NCI-H82 treated with DMSO at 0.1 percent for 48 hours (cell line): ENCODE data around the gene SUPT4H1.

Experiments
- DNase-seq: peaks from one replicate; lab custom pipeline; 2025; ENCODE audit not compliant: unreplicated experiment; lab: John Stamatoyannopoulos, UW

SUPT4H1 gene

DNA sequence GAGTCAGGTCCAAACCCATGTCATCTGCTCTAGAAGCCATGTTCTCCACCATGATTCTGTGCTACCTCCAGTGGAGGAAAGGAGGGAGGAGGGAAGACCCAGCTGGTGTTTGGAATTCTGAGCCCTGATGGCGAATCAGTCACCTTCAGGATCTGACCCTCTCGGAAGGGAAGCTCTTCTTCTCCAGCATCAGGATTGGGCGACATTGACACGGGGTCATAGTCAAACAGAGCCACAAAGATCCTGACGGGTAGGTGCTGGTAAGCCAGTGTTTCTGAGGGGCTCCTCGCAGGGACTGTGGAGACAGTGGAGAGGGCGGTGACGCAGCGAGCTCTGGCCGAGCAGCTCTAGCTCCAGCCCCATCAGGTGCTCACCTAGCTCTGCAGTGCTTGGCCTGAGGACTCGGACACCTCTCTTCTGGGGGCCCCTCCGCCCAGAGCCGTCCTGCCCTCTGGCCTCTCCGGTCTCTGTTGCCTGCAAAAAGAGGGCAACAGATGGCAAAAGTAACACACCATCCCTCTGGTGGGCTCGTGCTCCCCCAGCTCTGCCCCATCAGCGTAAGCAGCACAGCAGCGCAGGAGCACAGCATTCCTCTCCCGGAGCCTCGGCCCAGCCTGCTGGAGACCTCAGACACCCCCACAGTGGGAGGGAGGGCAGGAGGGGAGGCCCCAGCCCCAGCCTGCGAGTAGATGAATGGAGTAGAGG lies 44.4 kb downstream of the SUPT4H1 start:
- no peak for DNase-seq

DNA sequence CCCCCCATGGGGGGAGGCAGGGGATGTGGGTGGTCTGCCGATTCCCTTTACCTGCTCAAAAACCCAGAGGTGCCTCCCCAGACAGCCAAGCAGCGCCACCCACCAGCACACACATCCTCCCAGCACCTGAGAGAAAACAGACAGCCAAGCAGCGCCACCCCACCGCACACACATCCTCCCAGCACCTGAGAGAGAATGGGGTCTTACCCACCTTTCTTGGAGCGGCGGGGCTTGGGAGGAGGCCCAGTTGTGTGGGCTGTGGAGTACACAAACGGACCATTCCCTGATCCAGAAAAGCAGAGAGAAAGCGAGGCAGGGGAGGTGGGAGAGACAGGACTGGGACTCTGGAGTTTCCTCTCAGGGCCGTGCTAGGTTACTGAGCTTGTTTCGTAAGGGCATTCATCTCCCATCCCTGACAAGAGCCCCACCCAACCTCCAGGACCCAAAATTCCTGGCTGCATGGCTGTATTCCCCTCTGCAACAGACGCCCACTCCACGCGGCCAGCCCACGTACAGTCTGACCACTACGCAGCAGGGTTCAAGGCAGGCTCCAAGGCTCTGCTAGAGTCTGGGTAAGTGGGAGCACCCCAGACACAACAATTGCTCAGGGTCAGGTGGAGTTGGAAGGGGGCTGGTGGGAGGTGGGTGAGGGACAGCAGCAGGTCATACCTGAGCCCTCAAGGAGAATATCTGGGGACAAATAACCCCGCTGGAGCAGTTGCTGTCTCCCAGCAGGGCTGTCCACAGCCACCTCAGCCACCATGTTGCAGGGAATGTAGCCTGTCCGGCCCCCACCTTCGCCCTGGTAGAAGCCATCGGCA lies 45.7 kb downstream of the SUPT4H1 start:
- DNase-seq = no peak

DNA sequence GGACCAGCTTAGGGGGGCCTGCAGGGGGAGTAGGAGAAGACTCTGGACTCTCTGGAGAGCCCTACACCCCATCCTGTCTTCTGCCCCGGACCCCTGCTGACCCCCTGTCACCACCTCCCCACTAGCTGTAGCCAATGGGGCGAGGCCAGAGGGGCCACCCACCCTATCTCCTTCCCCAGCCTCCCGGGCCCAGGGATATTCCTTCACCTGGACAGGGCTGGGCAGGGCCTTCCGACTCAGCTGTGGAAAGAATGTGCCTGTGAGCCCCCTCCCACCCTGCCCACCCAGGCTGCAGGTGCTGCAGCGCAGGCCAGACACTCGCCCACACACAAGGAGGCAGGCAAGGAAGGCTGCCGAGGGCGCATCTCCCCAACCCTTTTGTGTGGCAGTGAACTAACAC lies 46.4 kb downstream of the SUPT4H1 start:
- no peak for DNase-seq

DNA sequence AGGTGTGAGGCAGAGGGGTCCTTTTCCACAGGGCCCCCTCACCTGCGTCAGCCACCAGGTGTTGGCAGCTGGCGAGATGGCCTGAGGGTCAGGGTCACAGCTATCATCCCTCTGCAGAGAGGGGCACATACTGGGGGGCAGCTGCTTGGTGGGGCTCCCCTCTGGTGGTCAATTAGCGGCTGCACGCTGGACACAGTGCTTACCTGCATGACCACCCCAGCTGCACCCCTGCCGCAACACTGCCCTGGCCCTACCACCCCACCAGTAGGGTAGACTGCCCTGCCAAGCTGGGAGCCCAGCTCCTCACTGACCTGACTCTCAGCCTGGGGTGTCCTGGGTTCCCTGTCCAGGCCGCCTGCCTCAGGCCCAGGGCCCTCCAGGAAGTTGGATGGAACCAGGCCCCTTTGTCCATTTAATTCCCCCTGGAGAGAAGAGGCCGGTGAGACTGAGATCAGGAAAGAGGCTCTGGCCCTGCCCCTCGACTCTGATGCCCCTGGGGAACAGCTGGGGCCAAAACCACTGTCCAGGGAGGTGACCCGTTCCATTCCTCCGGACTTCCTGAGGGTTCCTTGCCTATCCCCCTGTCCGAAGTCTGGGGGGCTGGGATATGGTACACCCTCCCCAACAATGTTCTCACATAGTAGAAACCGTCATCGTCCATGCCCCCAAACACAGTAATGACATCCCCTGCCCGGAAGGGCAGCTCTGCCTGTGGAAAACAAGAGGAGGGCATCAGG lies 47.1 kb downstream of the SUPT4H1 start:
- DNase-seq = no peak

DNA sequence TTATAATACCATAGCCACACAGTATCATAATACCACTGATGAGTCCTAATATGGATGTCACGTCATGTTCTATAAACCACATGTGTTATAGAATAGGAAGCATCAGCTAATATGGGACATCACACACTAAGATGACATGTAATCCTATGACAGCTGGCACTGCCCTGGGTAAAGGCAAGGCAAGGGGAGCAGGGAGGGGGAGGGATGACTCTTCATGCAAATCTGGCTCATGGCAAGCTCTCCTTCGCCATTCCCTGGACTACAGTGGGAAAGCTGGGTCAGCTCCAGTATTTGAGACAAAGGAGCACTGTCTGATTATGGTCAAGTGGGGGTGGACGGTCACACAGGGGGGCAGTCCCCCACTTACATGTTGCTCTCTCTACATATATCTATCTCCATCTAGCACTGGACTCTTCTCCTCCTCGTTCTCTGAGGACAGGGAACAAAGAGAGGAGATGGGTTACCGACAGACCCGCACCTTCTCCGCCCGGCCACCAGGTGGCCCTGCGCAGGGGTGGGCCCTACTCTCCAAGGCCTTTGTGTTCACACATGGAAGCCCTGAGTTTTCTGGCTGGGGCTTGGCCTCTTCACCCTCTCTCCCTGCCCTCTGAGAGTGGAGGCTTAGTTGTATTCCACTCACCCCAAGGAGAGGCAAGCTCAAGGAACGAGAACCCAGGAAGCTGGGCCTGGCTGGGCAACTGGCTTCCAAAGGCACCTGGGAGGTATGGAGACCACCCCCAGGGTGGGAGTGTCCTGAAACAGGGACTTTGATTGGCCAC lies 47.8 kb downstream of the SUPT4H1 start:
- peak; percentile 58 for DNase-seq

- no peak for DNase-seq
Measured at GRCh38 chr17:58302919-58303585, 48.9 kb downstream of the SUPT4H1 start.

DNA sequence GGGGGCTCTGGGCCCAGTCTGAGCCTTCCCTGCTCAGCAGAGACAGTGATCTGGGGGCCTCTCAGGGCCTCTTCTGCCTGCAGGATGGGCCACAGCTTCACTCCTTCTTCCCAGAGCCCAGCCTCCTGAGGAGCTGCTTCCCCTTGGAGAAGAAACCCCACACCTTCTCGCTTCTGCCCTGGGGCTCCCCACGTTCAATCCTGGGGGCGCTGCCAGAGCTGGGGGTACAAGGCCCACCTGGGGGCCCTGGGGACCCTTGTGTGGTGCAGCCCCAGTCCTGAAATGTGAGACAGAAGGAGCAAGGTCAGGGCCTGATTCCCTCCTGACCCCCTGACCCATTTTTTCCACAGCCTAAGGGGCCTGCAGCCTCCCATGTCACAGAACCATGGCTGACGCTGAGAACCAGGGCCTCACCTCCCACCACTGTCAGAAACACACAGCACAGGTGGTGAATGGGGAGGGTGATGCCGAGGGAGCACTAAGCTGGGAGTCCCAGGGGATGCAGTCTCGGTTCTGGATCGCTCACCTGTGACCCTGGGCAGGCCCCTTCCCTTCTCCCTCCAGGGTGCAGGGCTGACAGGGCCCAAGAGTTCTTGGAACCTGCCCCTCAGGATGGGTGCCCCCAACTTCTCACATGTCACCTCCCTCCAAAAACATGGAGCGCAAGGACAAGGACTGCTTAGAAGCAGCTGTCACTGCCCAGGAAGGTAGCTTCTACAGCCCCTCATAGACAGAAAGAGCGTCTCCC lies 49.7 kb downstream of the SUPT4H1 start:
- no peak for DNase-seq

DNA sequence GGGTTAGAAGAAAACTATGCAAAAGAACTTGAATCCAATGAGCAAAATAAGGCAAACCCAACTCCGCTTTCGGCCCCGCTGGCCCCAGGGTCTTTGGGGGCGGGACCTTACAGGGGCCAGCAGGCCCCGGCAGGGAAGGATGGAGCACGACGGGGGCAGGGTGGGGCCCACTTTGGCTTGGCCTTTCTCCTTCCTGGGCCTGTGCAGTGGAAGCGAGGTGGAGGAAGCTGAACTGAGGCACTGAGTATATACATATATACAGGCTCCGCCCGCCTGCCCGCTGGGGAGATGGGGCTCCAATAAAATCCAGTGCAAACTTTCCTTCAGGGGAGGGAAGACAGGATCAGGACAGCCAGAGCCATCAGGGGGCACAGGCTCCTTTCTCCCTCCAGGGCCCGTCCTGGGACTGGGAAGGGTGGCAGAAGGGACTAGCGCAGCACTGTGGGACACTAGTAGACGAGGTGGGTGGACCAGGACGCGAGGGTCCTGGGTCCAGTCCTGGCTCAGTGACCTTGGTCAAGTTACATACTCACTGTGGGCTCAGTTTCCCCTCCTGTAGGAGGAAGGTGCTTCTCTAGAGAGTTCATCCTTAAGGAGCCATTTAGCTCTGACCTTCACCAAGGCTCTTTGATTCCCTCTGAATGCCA lies 50.4 kb downstream of the SUPT4H1 start:
- DNase-seq = no peak

GRCh38 chr17:58300336-58300735 lies 51.7 kb downstream of the SUPT4H1 start:
- no peak for DNase-seq
